Endothelial cell of umbilical vein (primary cell): ENCODE results near the gene STMP1. TPM values are rescaled to one million over a fixed set of nuclear protein-coding genes. Genes with fewer than 3 reads are reported as not detected.

ENCODE experiments used
- BruUV-seq: library from RNA; stranded (reverse); fragments of 400-500 nt; replicated peaks from 2 replicates; lab custom pipeline; 2021; lab: Mats Ljungman, UMichigan
- CTCF ChIA-PET: fragments of 300-600, 350-600 bp; sonication (Branson Sonifier 250); formaldehyde crosslinking; loops from one replicate; lab custom pipeline; 2021; ENCODE audit warnings: antibody characterized with exemption, inconsistent platforms; lab: Charles Lee
- POLR2A ChIA-PET: fragments of 300-600, 350-600 bp; sonication (Branson Sonifier 250); formaldehyde crosslinking; loops from one replicate; lab custom pipeline; 2021; ENCODE audit warnings: antibody characterized with exemption, inconsistent platforms; lab: Charles Lee
- DNase-seq: peaks from one replicate; pipeline ENCODE4 v3.0.0-alpha.2; 2011; ENCODE audit warnings: low read depth, low spot score
- FAIRE-seq: peaks from 2 replicates; lab custom pipeline; 2011; peaks lifted over from hg19 to GRCh38; lab: Jason Lieb, UNC
- H2AFZ ChIP-seq: 2 replicates; pipeline ENCODE4 v1.6.0; 2012; ENCODE audit warnings: low read depth, low read length, control low read depth, inconsistent platforms
- H3K27ac ChIP-seq: 2 replicates; pipeline ENCODE4 v1.5.1; 2011; ENCODE audit warnings: low read depth, mild to moderate bottlenecking, control low read depth, low read length, moderate library complexity; ENCODE audit not compliant: insufficient read depth
- H3K27me3 ChIP-seq, 2 experiments: 2 replicates each; pipeline versions ENCODE4 v1.6.0 to v1.6.1; 2011; ENCODE audit warnings: low read length in 2 of 2, mixed read lengths in 1 of 2; ENCODE audit not compliant: control insufficient read depth in 2 of 2, insufficient read depth in 2 of 2
- H3K36me3 ChIP-seq, 2 experiments: 2 replicates in 1 of 2; 3 replicates in 1 of 2; pipeline ENCODE4 v1.5.1; 2011; ENCODE audit warnings: low read length in 2 of 2, mild to moderate bottlenecking in 1 of 2, moderate library complexity in 1 of 2; ENCODE audit not compliant: control insufficient read depth in 2 of 2, insufficient read depth in 2 of 2; ENCODE audit errors: extremely low read depth in 1 of 2
- H3K4me1 ChIP-seq: 3 replicates; pipeline ENCODE4 v1.5.1; 2011; ENCODE audit warnings: mild to moderate bottlenecking, low read length; ENCODE audit not compliant: control insufficient read depth, insufficient read depth; ENCODE audit errors: extremely low read depth
- H3K4me2 ChIP-seq: 2 replicates; pipeline ENCODE4 v1.6.1; 2011; ENCODE audit warnings: low read length, control low read depth, mixed read lengths; ENCODE audit not compliant: insufficient read depth
- H3K4me3 ChIP-seq, 3 experiments: fragments of 200-600 bp in 1 of 3; sonication (generic), shearing (Covaris generic) in 1 of 3; replicated peaks in 1 of 3; 2 replicates each; pipeline ENCODE4 v1.5.1; 2011 to 2016; ENCODE audit warnings: control low read depth in 3 of 3, low read length in 3 of 3, mild to moderate bottlenecking in 2 of 3, inconsistent platforms in 1 of 3, low read depth in 1 of 3, moderate library complexity in 1 of 3; ENCODE audit not compliant: insufficient read depth in 1 of 3
- H3K79me2 ChIP-seq: 2 replicates; pipeline ENCODE4 v1.6.0; 2012; ENCODE audit warnings: low read length, inconsistent platforms; ENCODE audit not compliant: control insufficient read depth, insufficient read depth
- H3K9ac ChIP-seq: replicated peaks from 2 replicates; pipeline ENCODE3; 2011; ENCODE audit warnings: low read length, control low read depth; ENCODE audit not compliant: insufficient read depth; ENCODE audit errors: extremely low read depth
- H3K9me1 ChIP-seq: replicated peaks from 3 replicates; pipeline ENCODE4 v1.6.0; 2011; ENCODE audit warnings: mild to moderate bottlenecking, low read length; ENCODE audit not compliant: control insufficient read depth, insufficient read depth; ENCODE audit errors: extremely low read depth
- H3K9me3 ChIP-seq: replicated peaks from 2 replicates; pipeline ENCODE4 v1.5.1; 2012; ENCODE audit warnings: low read length, inconsistent platforms; ENCODE audit not compliant: control insufficient read depth, insufficient read depth
- H4K20me1 ChIP-seq: replicated peaks from 2 replicates; pipeline ENCODE3; 2011; ENCODE audit warnings: mild to moderate bottlenecking, low read length; ENCODE audit not compliant: control insufficient read depth, insufficient read depth; ENCODE audit errors: extremely low read depth
- EZH2 ChIP-seq: IDR thresholded peaks from 2 replicates; pipeline ENCODE4 v1.6.1; 2012; ENCODE audit warnings: borderline replicate concordance, low read depth, mild to moderate bottlenecking, moderate library complexity, low read length, inconsistent platforms; ENCODE audit not compliant: severe bottlenecking
- FOS ChIP-seq: IDR thresholded peaks from 2 replicates; pipeline ENCODE4 v1.6.1; 2011; ENCODE audit warnings: mild to moderate bottlenecking, low read length, moderate library complexity, borderline replicate concordance; ENCODE audit not compliant: insufficient read depth
- GATA2 ChIP-seq: IDR thresholded peaks from 2 replicates; pipeline ENCODE4 v1.7.0; 2011; ENCODE audit warnings: low read depth, mild to moderate bottlenecking, moderate library complexity, mixed read lengths, low read length; ENCODE audit not compliant: insufficient read length, insufficient read depth
- JUN ChIP-seq: IDR thresholded peaks from 2 replicates; pipeline ENCODE4 v1.6.1; 2011; ENCODE audit warnings: borderline replicate concordance, low read depth; ENCODE audit not compliant: insufficient read length, insufficient read depth
- MYC ChIP-seq: IDR thresholded peaks from one replicate; pipeline ENCODE4 v1.6.1; 2011; ENCODE audit warnings: mild to moderate bottlenecking, low read depth, low read length
- POLR2A ChIP-seq: IDR thresholded peaks from 2 replicates; pipeline ENCODE4 v1.6.1; 2012; ENCODE audit warnings: low read depth, mild to moderate bottlenecking, control low read depth, low read length
- POLR2AphosphoS5 ChIP-seq: IDR thresholded peaks from 2 replicates; pipeline ENCODE4 v1.6.1; 2012; ENCODE audit warnings: low read depth, mild to moderate bottlenecking, control low read depth, low read length, moderate library complexity; ENCODE audit not compliant: insufficient read depth
- dilution Hi-C: fragments of 300-500 bp; cut with MboI; formaldehyde crosslinking; loops from one replicate; pipeline ENCODE4 v1.15.0; 2019; ENCODE audit warnings: low sequenced_read_pairs; ENCODE audit not compliant: extremely low pct_ligation_motif_present
- intact Hi-C: fragments of 100-400 bp; cut with micrococcal nuclease; formaldehyde crosslinking; loops from one replicate; pipeline ENCODE4 v1.10.0; 2022
- polyA plus RNA-seq, 4 experiments: library from polyadenylated mRNA; depleted of rRNA in 3 of 4; stranded (reverse) in 3 of 4; unstranded in 1 of 4; fragments of >200 nt; gene quantifications; 2 replicates each; pipeline versions ENCODE4 v1.2.1 to v1.2.3, GENCODE V29; 2011 to 2012; ENCODE audit warnings: missing spikeins in 1 of 4
- total RNA-seq: library from RNA; stranded (reverse); gene quantifications from 2 replicates; pipeline ENCODE4 v1.2.3, GENCODE V29; 2021
- TF ChIP-seq, protein P1 (sequence below), 2 donors: IDR thresholded peaks; 1 replicate in 1 of 2; 2 replicates in 1 of 2; pipeline ENCODE4 v1.5.1; 2011; ENCODE audit warnings: low read length in 2 of 2, mild to moderate bottlenecking in 2 of 2, moderate library complexity in 2 of 2, control low read depth in 1 of 2, inconsistent platforms in 1 of 2, low read depth in 1 of 2; ENCODE audit not compliant: insufficient read depth in 1 of 2; ENCODE audit errors: extremely low read depth in 1 of 2
- TF ChIP-seq, protein P2 (sequence below): IDR thresholded peaks from 2 replicates; pipeline ENCODE4 v1.6.1; 2011; ENCODE audit not compliant: insufficient read depth, insufficient read length

The STMP1 gene
- total and polyA plus RNA-seq, 2 donors (not counting 3 experiments of a cell fraction or from before 2014, with no cell fraction given), result 17.1 to 31.3 TPM

DNA sequence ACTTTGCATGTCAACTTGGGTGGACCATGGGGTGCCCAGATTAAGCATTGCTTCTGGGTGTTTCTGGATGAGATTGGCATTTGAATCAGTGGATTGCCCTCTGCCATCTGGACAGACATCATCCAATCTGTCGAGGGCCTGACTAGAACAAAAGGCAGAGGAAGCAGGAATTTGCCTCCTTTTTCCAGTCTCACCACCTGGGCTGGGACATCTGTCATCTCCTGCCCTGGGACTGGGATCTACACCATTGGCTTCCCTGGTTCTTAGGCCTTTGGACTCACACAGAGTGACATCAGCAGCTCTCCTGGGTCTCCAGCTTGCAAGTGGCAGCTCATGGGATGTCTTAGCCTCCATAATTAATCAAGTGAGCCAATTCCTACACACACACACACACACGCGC lies 55.4 kb downstream of the STMP1 start:
- Histone ChIP-seq H3K4me2 (no peak overlapping the region), H3K9me1 (no peaks in the 10 kb centered on the region), H3K9ac (no peak overlapping the region), H3K27ac (no peak overlapping the region), H3K36me3 (no peaks in the 10 kb centered on the region), H4K20me1 (no peaks in the 10 kb centered on the region), H3K79me2 (no peaks in the 10 kb centered on the region), H3K9me3 (no peaks in the 10 kb centered on the region), H3K4me3 (no peak overlapping the region), H2AFZ (no peak overlapping the region), H3K4me1 (peaks cover 8% of the 10 kb centered on the region), H3K27me3 (no peaks in the 10 kb centered on the region)
- ChIA-PET POLR2A (no interaction called here), CTCF (interaction anchor here (1.5 kb wide), 1 partner anchor 13 kb away, joined by 4 read pairs; no protein-coding TSS in a partner anchor)
- DNase-seq (no peak), FAIRE-seq (no peak)
- intact Hi-C loops (no loop called here), dilution Hi-C loops (no loop called here)
- BruUV-seq, result no TSS peak
- no peak for TF ChIP-seq GATA2
- TF ChIP-seq MYC, result no peak
- no peak for TF ChIP-seq POLR2A
- no peak for TF ChIP-seq JUN
- no peak for TF ChIP-seq EZH2
- TF ChIP-seq, protein P1, sequence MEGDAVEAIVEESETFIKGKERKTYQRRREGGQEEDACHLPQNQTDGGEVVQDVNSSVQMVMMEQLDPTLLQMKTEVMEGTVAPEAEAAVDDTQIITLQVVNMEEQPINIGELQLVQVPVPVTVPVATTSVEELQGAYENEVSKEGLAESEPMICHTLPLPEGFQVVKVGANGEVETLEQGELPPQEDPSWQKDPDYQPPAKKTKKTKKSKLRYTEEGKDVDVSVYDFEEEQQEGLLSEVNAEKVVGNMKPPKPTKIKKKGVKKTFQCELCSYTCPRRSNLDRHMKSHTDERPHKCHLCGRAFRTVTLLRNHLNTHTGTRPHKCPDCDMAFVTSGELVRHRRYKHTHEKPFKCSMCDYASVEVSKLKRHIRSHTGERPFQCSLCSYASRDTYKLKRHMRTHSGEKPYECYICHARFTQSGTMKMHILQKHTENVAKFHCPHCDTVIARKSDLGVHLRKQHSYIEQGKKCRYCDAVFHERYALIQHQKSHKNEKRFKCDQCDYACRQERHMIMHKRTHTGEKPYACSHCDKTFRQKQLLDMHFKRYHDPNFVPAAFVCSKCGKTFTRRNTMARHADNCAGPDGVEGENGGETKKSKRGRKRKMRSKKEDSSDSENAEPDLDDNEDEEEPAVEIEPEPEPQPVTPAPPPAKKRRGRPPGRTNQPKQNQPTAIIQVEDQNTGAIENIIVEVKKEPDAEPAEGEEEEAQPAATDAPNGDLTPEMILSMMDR (IDR thresholded peaks at IDR 0.05; ENCODE audit: extremely low read depth in 1 of 2, insufficient read depth in 1 of 2, low read depth in 1 of 2, low read length in 2 of 2), result no peak
- no peak for TF ChIP-seq POLR2AphosphoS5
- TF ChIP-seq FOS, result no peak
- TF ChIP-seq, protein P2, sequence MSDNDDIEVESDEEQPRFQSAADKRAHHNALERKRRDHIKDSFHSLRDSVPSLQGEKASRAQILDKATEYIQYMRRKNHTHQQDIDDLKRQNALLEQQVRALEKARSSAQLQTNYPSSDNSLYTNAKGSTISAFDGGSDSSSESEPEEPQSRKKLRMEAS, result no peak
